Activated naive CD8-positive, alpha-beta T cell treated with anti-CD3 and anti-CD28 coated beads, Interleukin-2, amount 50 U/mL, for 24 hours (primary cell): Measurements from ENCODE around the gene CLP1.
A peak's percentile ranks its signal among the peaks of the same experiment; 100 is the strongest.

Source experiments
- ATAC-seq: fragments of 150-1000 bp; cut with Tn5 transposase; one replicate; pipeline ENCODE4 v1.10.0; 2021
- DNase-seq: peaks from one replicate; pipeline ENCODE4 v3.0.0; 2021
- H3K27ac Mint-ChIP-seq: one replicate; pipeline ENCODE4 v1.8.0; 2021; ENCODE audit warnings: mild to moderate bottlenecking, mixed read lengths
- H3K27me3 Mint-ChIP-seq: one replicate; pipeline ENCODE4 v1.8.0; 2021; ENCODE audit warnings: mixed read lengths
- H3K36me3 Mint-ChIP-seq: one replicate; pipeline ENCODE4 v1.8.0; 2021; ENCODE audit warnings: low read depth, mixed read lengths
- H3K4me1 Mint-ChIP-seq: one replicate; pipeline ENCODE4 v1.8.0; 2021; ENCODE audit warnings: mixed read lengths
- H3K4me3 Mint-ChIP-seq: one replicate; pipeline ENCODE4 v1.8.0; 2021; ENCODE audit warnings: mild to moderate bottlenecking, moderate library complexity, mixed read lengths
- H3K9me3 Mint-ChIP-seq: one replicate; pipeline ENCODE4 v1.8.0; 2021; ENCODE audit warnings: mixed read lengths

CLP1 gene

DNA sequence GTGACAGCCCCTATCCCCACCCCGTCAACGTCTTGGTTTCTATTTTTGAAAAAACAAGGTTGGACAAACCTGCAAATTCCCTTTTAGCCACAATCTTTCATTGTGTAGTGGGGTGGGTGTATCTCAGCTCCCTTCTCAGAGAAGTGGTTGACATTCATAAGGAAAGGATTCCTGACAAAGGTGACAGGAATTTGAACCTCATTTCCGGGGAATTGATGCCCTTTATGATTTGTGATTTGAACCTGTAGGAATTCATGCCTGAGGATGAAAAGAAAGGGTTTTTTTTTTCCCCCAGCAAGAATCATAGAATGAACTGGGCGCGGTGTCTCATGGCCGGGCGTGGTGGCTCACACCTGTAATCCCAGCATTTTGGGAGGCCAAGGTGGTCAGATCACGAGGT, 22.3 kb upstream of the CLP1 start:
- ATAC-seq (no peak), DNase-seq (no peak)
- Mint-ChIP-seq H3K9me3 (no peaks in the 10 kb centered on the region), H3K27ac (no peak overlapping the region), H3K4me3 (no peak overlapping the region), H3K4me1 (peaks cover 13% of the 10 kb centered on the region), H3K27me3 (peaks cover 43% of the 10 kb centered on the region), H3K36me3 (no peaks in the 10 kb centered on the region)

- H3K4me3 Mint-ChIP-seq, result peak overlapping the region; percentile 82
- H3K9me3 Mint-ChIP-seq, result no peaks in the 10 kb centered on the region
- peak overlapping the region; percentile 68 for H3K27ac Mint-ChIP-seq
- peaks cover 13% of the 10 kb centered on the region for H3K4me1 Mint-ChIP-seq
- ATAC-seq, result no peak
- no peaks in the 10 kb centered on the region for H3K36me3 Mint-ChIP-seq
- no peak for DNase-seq
- H3K27me3 Mint-ChIP-seq, result peaks cover 39% of the 10 kb centered on the region
Measured at GRCh38 chr11:57637626-57638004, 19.9 kb upstream of the CLP1 start.

DNA sequence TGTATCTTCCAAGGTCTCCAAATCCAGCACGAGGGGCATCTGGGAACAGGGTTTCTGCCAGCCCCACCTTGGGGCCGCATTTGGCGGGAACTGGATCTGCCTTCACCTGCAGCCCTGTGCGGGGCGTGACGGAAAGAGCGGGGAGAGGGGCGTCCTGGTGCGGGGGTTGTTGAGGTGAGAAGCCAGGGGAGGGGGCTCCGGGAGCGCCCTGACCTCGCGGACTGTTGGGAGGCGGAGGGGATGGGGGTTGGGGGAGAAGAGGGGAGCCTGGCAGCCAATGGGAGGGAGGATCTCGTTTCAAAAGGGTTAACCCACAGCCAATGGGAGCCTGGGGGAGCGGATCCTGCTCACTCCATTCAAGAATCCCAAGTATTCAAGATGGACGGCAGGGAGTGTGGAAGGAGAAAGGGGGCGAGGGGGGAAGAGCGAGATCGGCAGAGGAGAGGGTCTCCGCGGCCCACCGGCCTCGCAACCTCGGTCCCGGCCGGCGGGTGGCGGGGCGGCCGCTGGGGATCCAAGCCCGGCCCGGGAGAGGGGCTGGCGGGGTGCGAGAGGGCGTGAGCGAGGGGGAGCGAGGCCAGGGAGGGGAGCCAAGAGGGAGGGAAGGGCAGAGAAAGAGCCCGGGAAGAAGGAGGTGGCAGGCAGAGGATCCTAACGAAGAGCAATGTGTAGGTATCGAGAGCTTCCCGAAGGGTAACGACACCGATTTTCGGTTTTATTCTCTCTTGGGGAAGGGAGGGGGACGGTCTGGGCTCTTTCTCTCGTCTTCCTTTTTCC, 19.4 kb upstream of the CLP1 start:
- Mint-ChIP-seq H3K27me3 (peaks cover 41% of the 10 kb centered on the region), H3K36me3 (no peaks in the 10 kb centered on the region), H3K27ac (peak overlapping the region; percentile 68), H3K4me3 (peak overlapping the region; percentile 82), H3K4me1 (peaks cover 13% of the 10 kb centered on the region), H3K9me3 (no peaks in the 10 kb centered on the region)
- DNase-seq (peak; percentile 32), ATAC-seq (peak; percentile 31)

- Mint-ChIP-seq H3K9me3 (no peaks in the 10 kb centered on the region), H3K36me3 (no peaks in the 10 kb centered on the region), H3K27me3 (peaks cover 41% of the 10 kb centered on the region), H3K4me3 (peak overlapping the region; percentile 82), H3K27ac (no peak overlapping the region), H3K4me1 (peaks cover 13% of the 10 kb centered on the region)
- peak; percentile 26 for ATAC-seq
- no peak for DNase-seq
Measured at GRCh38 chr11:57638811-57639320, 18.7 kb upstream of the CLP1 start.

DNA sequence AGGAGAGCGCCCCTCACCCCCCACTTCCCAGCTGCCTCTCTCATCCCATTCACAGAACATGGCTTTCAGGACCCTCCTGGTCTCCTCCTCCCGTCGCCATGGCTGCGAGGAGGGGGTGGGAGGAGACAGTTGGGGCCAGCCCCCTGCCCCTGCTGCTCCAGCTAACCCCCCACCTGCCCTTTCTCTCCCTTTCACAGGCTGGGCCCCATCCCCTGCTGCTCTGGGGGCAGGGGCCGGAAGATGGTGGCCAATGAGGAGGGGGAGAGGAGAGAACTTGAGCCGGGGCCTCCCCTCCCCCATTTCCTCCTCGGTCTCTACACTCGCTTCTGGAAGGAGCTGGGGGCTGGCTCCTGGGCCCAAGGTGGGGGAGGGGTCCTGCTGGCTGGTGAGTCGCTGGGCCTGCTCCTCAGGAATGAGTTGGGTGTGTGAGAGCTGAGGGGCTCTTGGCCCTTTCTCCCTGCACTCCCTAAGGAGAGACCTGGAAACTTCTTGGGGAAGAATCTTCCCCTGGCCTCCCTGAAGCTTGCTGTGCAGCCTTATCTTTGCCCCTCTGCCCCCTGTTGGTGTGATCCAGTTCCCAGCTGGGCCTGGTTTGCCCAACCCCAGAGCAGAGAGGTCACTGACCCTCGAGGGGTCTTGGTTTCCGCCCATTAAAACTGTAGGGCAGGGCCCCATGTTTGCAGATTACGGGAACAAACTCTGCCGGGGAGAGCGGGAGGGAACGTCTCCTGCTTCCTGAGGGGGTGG, 18.1 kb upstream of the CLP1 start:
- H3K4me3 Mint-ChIP-seq, result peak overlapping the region; percentile 82
- ATAC-seq, result no peak
- H3K27me3 Mint-ChIP-seq, result peaks cover 36% of the 10 kb centered on the region
- no peak for DNase-seq
- H3K27ac Mint-ChIP-seq, result no peak overlapping the region
- H3K4me1 Mint-ChIP-seq, result peaks cover 13% of the 10 kb centered on the region
- no peaks in the 10 kb centered on the region for H3K9me3 Mint-ChIP-seq
- H3K36me3 Mint-ChIP-seq, result no peaks in the 10 kb centered on the region

DNA sequence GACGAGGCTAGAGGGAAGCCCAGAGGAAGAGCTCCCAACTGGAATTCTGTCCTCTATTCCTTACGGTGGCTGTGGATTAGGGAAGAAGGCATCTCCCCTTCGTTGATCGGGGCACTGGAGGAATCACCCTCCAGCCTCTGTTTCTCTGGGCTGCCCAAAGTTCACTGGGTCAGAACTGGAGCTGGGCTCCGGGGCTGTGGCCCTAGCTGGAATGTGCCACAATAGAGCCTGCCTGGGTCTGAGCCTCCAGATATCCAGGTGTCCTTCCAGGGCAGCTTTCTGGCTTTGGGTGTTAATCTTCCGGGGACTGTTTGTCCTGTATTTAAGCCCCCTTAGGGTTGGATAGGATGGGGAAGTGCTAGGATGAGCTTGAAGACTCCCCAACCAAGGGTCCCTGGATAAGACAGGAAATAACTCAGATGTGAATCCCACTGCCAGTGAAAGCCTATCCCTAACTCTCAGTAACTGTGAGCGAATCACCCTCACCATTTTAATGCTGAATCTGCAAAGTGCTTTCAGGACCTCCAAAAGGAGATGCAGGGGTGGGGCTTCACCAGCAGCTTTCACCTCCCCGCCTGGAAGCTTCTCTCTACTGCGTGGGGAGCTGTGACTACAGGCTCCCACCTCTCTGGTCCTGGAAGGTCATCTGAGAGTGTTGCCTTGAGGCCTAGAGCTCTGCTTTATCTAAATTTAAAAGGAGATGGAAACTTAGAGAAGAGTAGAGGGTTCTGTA, 17.3 kb upstream of the CLP1 start:
- peaks cover 34% of the 10 kb centered on the region for H3K27me3 Mint-ChIP-seq
- ATAC-seq, result no peak
- no peak overlapping the region for H3K4me3 Mint-ChIP-seq
- H3K4me1 Mint-ChIP-seq, result peaks cover 13% of the 10 kb centered on the region
- no peak overlapping the region for H3K27ac Mint-ChIP-seq
- H3K36me3 Mint-ChIP-seq, result no peaks in the 10 kb centered on the region
- no peaks in the 10 kb centered on the region for H3K9me3 Mint-ChIP-seq
- no peak for DNase-seq

GRCh38 chr11:57641011-57641807, 16.4 kb upstream of the CLP1 start:
- Mint-ChIP-seq H3K4me3 (no peak overlapping the region), H3K27ac (no peak overlapping the region), H3K9me3 (no peaks in the 10 kb centered on the region), H3K4me1 (peaks cover 17% of the 10 kb centered on the region), H3K36me3 (no peaks in the 10 kb centered on the region), H3K27me3 (peaks cover 42% of the 10 kb centered on the region)
- DNase-seq (no peak), ATAC-seq (peak; percentile 24)

GRCh38 chr11:57643802-57644201, 13.8 kb upstream of the CLP1 start:
- Mint-ChIP-seq H3K9me3 (no peaks in the 10 kb centered on the region), H3K4me1 (peaks cover 35% of the 10 kb centered on the region), H3K36me3 (no peaks in the 10 kb centered on the region), H3K4me3 (no peak overlapping the region), H3K27me3 (peaks cover 48% of the 10 kb centered on the region), H3K27ac (no peak overlapping the region)
- DNase-seq, result no peak
- no peak for ATAC-seq

DNA sequence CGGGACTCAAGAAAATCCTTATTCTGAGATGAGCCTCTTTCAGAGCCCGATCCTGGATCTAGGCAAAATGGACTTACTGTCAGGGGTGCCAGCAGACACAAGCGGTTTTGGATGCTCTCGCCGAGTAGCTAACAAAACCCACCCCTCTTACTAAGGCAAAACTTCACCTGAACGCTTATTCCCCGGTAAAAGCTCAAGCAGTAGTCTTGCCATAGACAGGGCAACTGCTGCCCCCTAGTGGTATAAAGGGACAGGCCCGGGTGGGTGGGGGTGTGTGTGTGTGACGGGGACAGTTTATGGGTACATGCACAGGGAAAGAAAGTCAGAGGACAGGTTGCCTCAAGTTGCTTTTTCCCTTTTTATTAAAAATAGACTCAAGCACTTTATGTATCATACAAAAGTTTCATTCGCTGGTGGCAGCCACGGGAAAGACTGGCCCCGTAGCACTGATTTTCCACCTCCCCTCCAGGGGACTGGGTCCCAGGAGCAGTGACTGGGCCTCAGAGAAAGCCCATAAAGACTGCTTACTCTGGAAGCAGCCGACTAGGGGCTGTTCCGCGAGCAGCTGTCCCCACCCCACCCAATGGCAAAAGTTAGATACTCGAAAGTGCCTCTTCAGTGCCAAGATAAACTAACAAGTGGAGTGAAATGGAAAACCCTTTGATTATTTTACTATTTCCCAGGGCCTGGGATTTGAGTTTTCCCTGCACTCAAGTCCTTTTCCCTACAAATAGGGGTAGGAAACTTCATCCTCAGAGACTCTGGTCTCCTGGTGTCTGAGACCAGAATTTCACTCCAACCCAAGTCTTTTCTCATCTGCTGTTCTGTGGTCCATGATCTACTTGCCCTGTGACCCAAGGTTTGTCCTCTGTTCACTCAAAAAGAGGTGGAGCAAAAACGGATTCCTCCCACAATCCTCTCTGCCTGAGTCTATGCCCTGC, 12.5 kb upstream of the CLP1 start:
- peak; percentile 79 for ATAC-seq
- no peaks in the 10 kb centered on the region for H3K36me3 Mint-ChIP-seq
- H3K27ac Mint-ChIP-seq, result no peak overlapping the region
- DNase-seq, result peak; percentile 87
- H3K9me3 Mint-ChIP-seq, result no peaks in the 10 kb centered on the region
- peaks cover 35% of the 10 kb centered on the region for H3K4me1 Mint-ChIP-seq
- no peak overlapping the region for H3K4me3 Mint-ChIP-seq
- peaks cover 48% of the 10 kb centered on the region for H3K27me3 Mint-ChIP-seq

DNA sequence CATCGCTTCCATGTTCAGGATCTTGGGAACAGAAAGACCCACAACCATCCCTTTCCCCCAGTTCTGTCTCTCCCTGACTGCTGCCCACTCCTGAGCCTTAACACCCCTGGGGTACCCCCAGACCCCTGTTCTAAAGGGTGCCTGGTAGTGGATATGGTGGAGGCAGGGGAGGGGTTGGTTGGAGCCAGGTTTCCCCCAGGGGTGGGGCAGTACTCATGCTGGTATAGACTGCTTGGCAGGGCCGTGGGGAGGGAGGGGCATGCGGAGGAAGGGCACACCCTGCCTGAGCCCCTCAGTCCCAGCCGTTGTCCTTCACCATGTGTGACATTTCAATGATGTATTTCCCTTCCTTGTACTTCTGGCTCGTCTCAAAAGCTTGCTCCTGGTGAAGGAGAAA, 11.9 kb upstream of the CLP1 start:
- Mint-ChIP-seq H3K9me3 (no peaks in the 10 kb centered on the region), H3K4me1 (peaks cover 37% of the 10 kb centered on the region), H3K4me3 (no peak overlapping the region), H3K36me3 (no peaks in the 10 kb centered on the region), H3K27me3 (peaks cover 45% of the 10 kb centered on the region), H3K27ac (no peak overlapping the region)
- DNase-seq, result no peak
- ATAC-seq, result no peak

GRCh38 chr11:57646194-57646798, 11.3 kb upstream of the CLP1 start:
- ATAC-seq (no peak), DNase-seq (no peak)
- Mint-ChIP-seq H3K4me3 (no peak overlapping the region), H3K27me3 (peaks cover 45% of the 10 kb centered on the region), H3K4me1 (peaks cover 37% of the 10 kb centered on the region), H3K36me3 (no peaks in the 10 kb centered on the region), H3K27ac (no peak overlapping the region), H3K9me3 (no peaks in the 10 kb centered on the region)

DNA sequence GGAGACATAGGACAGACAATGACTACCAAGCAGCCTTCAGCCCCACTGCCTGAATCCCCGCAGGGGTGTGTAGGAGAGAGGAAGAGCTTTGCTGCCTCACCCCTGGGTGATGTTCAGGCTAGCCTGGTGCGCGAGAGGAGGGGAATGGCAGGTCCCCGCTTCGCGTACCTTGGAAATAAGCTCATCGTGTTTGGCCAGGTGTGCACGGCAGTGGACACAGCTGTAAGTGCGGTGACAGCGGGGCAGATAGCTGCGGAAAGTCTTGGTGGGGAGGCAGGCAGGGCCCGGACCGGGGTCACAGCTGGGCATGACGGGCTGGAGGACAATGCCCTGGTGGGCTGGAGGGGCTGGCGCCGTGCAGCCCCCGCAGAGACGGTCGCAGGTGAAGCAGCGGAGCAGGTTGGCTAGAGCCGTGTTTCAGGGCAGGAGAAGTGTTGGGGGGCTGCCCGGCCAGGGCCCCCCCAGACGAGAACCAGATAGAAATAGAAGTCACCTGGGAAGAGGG, 10.7 kb upstream of the CLP1 start:
- Mint-ChIP-seq H3K36me3 (no peaks in the 10 kb centered on the region), H3K27ac (no peak overlapping the region), H3K27me3 (peaks cover 45% of the 10 kb centered on the region), H3K4me3 (no peak overlapping the region), H3K4me1 (peaks cover 37% of the 10 kb centered on the region), H3K9me3 (no peaks in the 10 kb centered on the region)
- ATAC-seq (no peak), DNase-seq (no peak)

DNA sequence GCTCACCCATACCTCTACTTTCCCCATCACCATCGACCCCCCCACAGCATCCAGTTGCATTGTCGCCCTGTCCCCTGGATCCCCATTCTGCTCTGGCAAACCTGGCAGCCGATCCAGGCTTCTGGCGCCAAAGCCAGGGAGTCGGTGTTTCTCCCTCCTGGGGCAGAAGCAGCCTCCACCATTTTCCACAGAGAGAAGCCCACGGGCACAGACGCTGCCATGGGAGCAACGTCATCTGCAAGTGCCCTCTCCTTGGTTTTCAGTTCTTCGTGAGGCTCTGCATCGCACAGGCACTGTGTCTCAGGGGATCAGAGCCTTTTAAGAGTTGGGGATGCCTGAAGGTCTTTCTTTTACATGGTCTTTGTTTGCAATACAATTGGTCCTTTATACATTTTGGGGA, 10.2 kb upstream of the CLP1 start:
- no peak overlapping the region for H3K27ac Mint-ChIP-seq
- peaks cover 45% of the 10 kb centered on the region for H3K27me3 Mint-ChIP-seq
- H3K4me3 Mint-ChIP-seq, result no peak overlapping the region
- DNase-seq, result no peak
- no peaks in the 10 kb centered on the region for H3K36me3 Mint-ChIP-seq
- H3K4me1 Mint-ChIP-seq, result peaks cover 38% of the 10 kb centered on the region
- ATAC-seq, result no peak
- H3K9me3 Mint-ChIP-seq, result no peaks in the 10 kb centered on the region
